Mononuclear cell (primary cell): Measurements from ENCODE around the gene DMWD. TPM values are rescaled to one million over a fixed set of nuclear protein-coding genes. Genes with fewer than 3 reads are reported as not detected.

Experiments
- H3K27me3 ChIP-seq: 2 replicates; pipeline ENCODE4 v1.6.0; 2011; ENCODE audit warnings: low read length, control low read depth; ENCODE audit not compliant: insufficient read depth
- H3K4me1 ChIP-seq: 2 replicates; pipeline ENCODE4 v1.5.1; 2011; ENCODE audit warnings: mild to moderate bottlenecking, low read length, control low read depth; ENCODE audit not compliant: insufficient read depth
- H3K4me3 ChIP-seq: 2 replicates; pipeline ENCODE4 v1.5.1; 2011; ENCODE audit warnings: mild to moderate bottlenecking, low read length, moderate library complexity
- H3K9me3 ChIP-seq: 2 replicates; pipeline ENCODE4 v1.5.1; 2011; ENCODE audit warnings: low read depth, mild to moderate bottlenecking, control low read depth, low read length
- total RNA-seq: library from RNA; depleted of rRNA; stranded (reverse); fragments of >200 nt; gene quantifications from one replicate; pipeline ENCODE4 v1.2.3, GENCODE V29; 2012

DMWD gene
- total RNA-seq, 1 donor = 15.2 TPM

DNA sequence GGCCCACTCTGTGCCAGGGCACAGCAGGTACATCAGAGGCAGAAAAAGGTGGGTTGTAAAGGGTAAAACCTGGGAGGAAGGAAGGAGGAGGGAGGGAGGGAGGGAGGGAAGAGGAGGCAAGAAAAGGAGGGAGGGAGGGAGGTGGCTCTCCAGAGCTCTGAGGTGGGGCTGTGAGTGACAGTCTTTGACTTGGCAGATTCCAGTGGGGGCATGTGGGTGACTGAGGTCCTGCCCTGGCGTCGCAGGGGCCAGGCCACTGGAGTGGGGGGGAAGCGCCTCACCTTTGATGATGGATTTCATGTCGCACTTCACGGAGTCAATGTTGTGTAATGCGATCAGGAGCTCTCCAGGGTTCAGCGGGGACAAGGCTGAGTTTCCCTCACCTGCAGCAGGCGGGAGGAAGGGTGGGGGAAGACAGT, 28.5 kb upstream of the DMWD start:
- Histone ChIP-seq H3K4me3 (no peak overlapping the region), H3K9me3 (no peaks in the 10 kb centered on the region), H3K27me3 (no peaks in the 10 kb centered on the region), H3K4me1 (peaks cover 5% of the 10 kb centered on the region)

DNA sequence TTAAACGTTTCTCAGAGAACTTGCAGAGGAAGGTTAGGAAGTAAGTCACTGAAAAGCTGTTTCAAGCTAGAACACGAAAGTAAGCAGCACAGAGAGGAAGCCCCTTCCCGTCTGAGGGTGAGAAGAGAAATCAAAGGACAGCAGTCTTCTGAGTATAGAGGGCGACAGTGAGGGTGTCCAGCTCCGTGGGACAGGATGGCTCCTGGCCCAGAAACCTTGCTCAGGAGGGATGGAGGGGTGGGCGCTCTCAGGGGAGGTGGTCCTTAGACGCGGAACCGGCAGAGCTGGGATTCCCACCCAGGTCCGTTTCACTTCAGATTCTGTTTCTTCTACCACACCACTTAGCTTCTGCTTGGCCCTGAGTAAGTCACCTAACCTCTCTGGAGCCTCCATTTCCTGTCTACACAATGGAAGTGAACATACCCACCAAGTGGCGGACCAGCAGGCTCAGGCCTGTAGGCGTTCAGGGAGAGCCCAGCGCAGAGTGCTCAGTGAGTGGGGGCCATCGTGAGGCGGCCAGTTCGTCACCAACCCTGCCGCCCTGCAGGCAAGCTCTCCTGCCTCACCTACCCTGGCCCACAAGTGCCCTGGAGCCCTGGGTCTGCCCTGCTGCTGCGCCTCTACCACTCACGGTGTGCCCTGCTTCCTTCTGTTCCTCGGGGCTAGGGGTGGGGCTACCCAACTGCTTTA, 27.9 kb upstream of the DMWD start:
- no peaks in the 10 kb centered on the region for H3K9me3 ChIP-seq
- peaks cover 9% of the 10 kb centered on the region for H3K4me1 ChIP-seq
- no peaks in the 10 kb centered on the region for H3K27me3 ChIP-seq
- H3K4me3 ChIP-seq = no peak overlapping the region

DNA sequence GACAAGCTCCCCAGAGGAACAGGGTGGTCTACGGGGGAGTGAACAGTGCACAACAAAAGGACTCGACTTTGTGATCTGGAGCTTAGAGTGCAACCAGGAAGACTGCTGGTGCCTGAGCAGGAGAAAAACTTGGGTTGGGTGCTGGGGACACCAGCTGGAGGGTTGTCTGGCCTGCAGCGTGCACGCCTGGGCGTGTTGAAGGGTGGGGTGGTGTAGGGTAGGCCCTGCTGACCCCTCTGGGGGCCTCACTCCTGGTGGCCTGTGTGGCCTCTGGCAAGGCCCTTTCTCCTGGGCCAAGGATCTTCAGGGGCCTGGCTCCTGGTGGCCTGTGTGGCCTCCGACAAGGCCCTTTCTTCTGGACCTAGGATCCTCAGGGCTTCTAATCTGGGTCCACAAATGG, 27.1 kb upstream of the DMWD start:
- H3K4me1 ChIP-seq = peaks cover 9% of the 10 kb centered on the region
- peaks cover 3% of the 10 kb centered on the region for H3K27me3 ChIP-seq
- H3K9me3 ChIP-seq = no peaks in the 10 kb centered on the region
- no peak overlapping the region for H3K4me3 ChIP-seq

GRCh38 chr19:45817725-45818301, 25.2 kb upstream of the DMWD start:
- no peak overlapping the region for H3K4me3 ChIP-seq
- no peaks in the 10 kb centered on the region for H3K9me3 ChIP-seq
- peaks cover 7% of the 10 kb centered on the region for H3K27me3 ChIP-seq
- H3K4me1 ChIP-seq = peaks cover 9% of the 10 kb centered on the region

- Histone ChIP-seq H3K9me3 (no peaks in the 10 kb centered on the region), H3K4me1 (peaks cover 9% of the 10 kb centered on the region), H3K4me3 (no peak overlapping the region), H3K27me3 (peaks cover 7% of the 10 kb centered on the region)
Observed at GRCh38 chr19:45817010-45817724, 24.5 kb upstream of the DMWD start.

GRCh38 chr19:45816236-45817009, 23.8 kb upstream of the DMWD start:
- H3K9me3 ChIP-seq = no peaks in the 10 kb centered on the region
- H3K4me3 ChIP-seq = no peak overlapping the region
- H3K4me1 ChIP-seq = peaks cover 9% of the 10 kb centered on the region
- H3K27me3 ChIP-seq = peaks cover 7% of the 10 kb centered on the region

- Histone ChIP-seq H3K4me1 (peaks cover 9% of the 10 kb centered on the region), H3K9me3 (no peaks in the 10 kb centered on the region), H3K27me3 (peaks cover 7% of the 10 kb centered on the region), H3K4me3 (no peak overlapping the region)
Observed at GRCh38 chr19:45815481-45816216, 23.0 kb upstream of the DMWD start.

DNA sequence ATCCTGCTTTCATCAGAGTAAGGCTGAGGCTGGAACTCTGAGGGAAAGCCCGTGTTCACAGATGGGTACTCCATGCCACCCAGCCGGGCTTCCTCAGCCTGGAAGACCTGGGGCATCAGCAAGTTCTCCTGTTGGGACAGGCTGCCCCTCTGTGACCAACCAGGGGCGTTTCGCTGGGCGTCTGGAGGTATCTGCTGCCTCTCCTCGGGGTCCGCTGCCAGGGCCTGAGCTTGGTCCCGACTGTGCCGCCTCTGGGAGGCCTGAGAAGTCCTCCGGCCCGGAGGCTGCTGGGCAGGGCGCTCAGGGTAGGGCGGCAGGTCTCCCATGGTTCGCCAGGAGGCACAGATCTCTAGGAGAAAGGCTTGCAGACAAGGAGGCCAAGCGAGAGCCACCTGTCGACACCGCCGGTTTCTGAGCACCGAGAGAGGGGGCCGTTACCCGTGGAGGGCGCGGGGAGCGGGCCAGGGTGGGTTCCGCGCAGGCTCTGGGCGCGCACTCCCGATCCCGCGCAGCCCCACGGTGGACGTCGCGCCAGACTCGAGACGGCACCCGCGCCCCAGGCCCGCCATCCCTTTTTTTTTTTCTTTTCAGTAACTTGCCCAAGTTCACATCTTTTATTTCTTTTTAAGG, 22.3 kb upstream of the DMWD start, which contains the start of gene RSPH6A:
Gene RSPH6A, minus strand, starts transcription at position 458 of the 630 bp plus-strand sequence. Its CDS starts 132 bp downstream, at position 326.
- Histone ChIP-seq H3K9me3 (no peaks in the 10 kb centered on the region), H3K4me3 (no peak within 1 kb of the TSS), H3K27me3 (peaks cover 7% of the 10 kb centered on the region), H3K4me1 (peaks cover 9% of the 10 kb centered on the region)

GRCh38 chr19:45814166-45814780, 21.6 kb upstream of the DMWD start:
- no peak overlapping the region for H3K4me3 ChIP-seq
- H3K9me3 ChIP-seq = no peaks in the 10 kb centered on the region
- peaks cover 7% of the 10 kb centered on the region for H3K27me3 ChIP-seq
- peaks cover 16% of the 10 kb centered on the region for H3K4me1 ChIP-seq

- Histone ChIP-seq H3K4me1 (peaks cover 12% of the 10 kb centered on the region), H3K27me3 (peaks cover 7% of the 10 kb centered on the region), H3K9me3 (no peaks in the 10 kb centered on the region), H3K4me3 (no peak overlapping the region)
Observed at GRCh38 chr19:45812297-45812696, 19.7 kb upstream of the DMWD start.

- H3K4me3 ChIP-seq = no peak overlapping the region
Observed at GRCh38 chr19:45809643-45810159, 17.1 kb upstream of the DMWD start.

GRCh38 chr19:45805719-45806118, 13.1 kb upstream of the DMWD start:
- H3K9me3 ChIP-seq = no peaks in the 10 kb centered on the region
- H3K27me3 ChIP-seq = peaks cover 12% of the 10 kb centered on the region
- peaks cover 7% of the 10 kb centered on the region for H3K4me1 ChIP-seq
- no peak overlapping the region for H3K4me3 ChIP-seq

More at GRCh38 chr19:45809643-45810159, 17.1 kb upstream of the DMWD start:
- Histone ChIP-seq H3K9me3 (no peaks in the 10 kb centered on the region), H3K27me3 (peaks cover 4% of the 10 kb centered on the region), H3K4me1 (peaks cover 7% of the 10 kb centered on the region)

DNA sequence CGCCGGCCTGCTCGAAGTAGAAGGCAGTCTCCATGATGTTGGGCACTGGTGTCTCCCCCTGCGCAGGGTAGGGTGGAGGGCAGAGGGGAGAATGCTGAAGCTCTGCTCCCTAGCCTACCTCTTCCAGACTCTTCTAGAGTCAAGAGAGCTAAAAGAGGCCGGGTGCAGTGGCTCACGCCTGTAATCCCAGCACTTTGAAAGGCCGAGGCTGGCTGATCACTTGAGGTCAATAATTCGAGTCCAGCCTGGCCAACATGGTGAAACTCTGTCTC, 12.2 kb upstream of the DMWD start:
- Histone ChIP-seq H3K27me3 (peaks cover 17% of the 10 kb centered on the region), H3K4me1 (peaks cover 6% of the 10 kb centered on the region), H3K9me3 (no peaks in the 10 kb centered on the region), H3K4me3 (no peak overlapping the region)
